Esophagus squamous epithelium (tissue), 5 donors: ENCODE results near the gene HES2. TPM values are rescaled to one million over a fixed set of nuclear protein-coding genes. Genes with fewer than 3 reads are reported as not detected.
A peak's percentile ranks its signal among the peaks of the same experiment; 100 is the strongest.
"Not testable (repeated sequence)": the region's sequence is repeated elsewhere in the genome, so short reads cannot be mapped to it uniquely, and the experiment has no call there.

Source experiments
- DNase-seq: peaks from one replicate; lab custom pipeline; 2025; lab: John Stamatoyannopoulos, UW
- H3K27ac ChIP-seq, 4 donors: fragments of 200-600 bp; sonication (generic); one replicate each; pipeline ENCODE4 v1.5.1; 2016 to 2019; ENCODE audit warnings: mild to moderate bottlenecking in 1 of 4
- H3K27me3 ChIP-seq, 4 donors: fragments of 200-600 bp; sonication (generic); 1 replicate in 3 of 4; 2 replicates in 1 of 4; pipeline versions ENCODE4 v1.5.1 to v1.6.0; 2017 to 2021; ENCODE audit warnings: antibody characterized with exemption in 1 of 4
- H3K36me3 ChIP-seq, 3 donors: fragments of 200-600 bp; sonication (generic); one replicate each; pipeline ENCODE4 v1.5.1; 2016 to 2019
- H3K4me1 ChIP-seq, 3 donors: fragments of 200-600 bp; sonication (generic); one replicate each; pipeline ENCODE4 v1.5.1; 2017 to 2019
- H3K4me3 ChIP-seq, 4 donors: fragments of 200-600 bp; sonication (generic); 1 replicate in 3 of 4; 2 replicates in 1 of 4; pipeline ENCODE4 v1.5.1; 2016 to 2019; ENCODE audit warnings: mild to moderate bottlenecking in 2 of 4, moderate library complexity in 1 of 4
- H3K9me3 ChIP-seq, 3 donors: fragments of 200-600 bp; sonication (generic); one replicate each; pipeline ENCODE4 v1.5.1; 2016 to 2019
- CTCF ChIP-seq, 6 experiments: fragments of 450-650 bp in 4 of 6; fragments of 200-600 bp in 2 of 6; sonication (generic) in 2 of 6; IDR thresholded peaks; one replicate each; pipeline ENCODE4 v1.5.1; 2016 to 2019; ENCODE audit warnings: antibody characterized with exemption in 6 of 6, mild to moderate bottlenecking in 4 of 6, moderate library complexity in 4 of 6
- POLR2A ChIP-seq, 4 donors: fragments of 450-650 bp; IDR thresholded peaks; one replicate each; pipeline ENCODE4 v1.6.1; 2017; ENCODE audit warnings: antibody characterized with exemption in 4 of 4, mild to moderate bottlenecking in 4 of 4, moderate library complexity in 3 of 4
- WGBS, 2 donors: methylation state at CpG; one replicate each; pipeline ENCODE4 v1.1.5; 2018; 5-methylcytosine and 5-hydroxymethylcytosine counted together
- intact Hi-C: fragments of 100-400 bp; cut with DNase I; formaldehyde crosslinking; loops from one replicate; pipeline ENCODE4 v1.15.0; 2022
- total RNA-seq, 4 donors: library from RNA; depleted of rRNA; stranded (reverse); fragments of >200 nt; gene quantifications; one replicate each; pipeline ENCODE4 v1.1.0, GENCODE V29; 2016
- donor health status: DM: yes; HTN: yes; CAD: no.

Gene HES2
- total RNA-seq, 4 donors from 2014 or later: 40.5 to 51.9 (median 50.2) TPM

- peaks cover 5 to 32% (median 14%) of the 10 kb centered on the region in 3 donors for H3K4me1 ChIP-seq
- peaks cover 0 to 62% (median 0%) of the 10 kb centered on the region in 4 donors for H3K27me3 ChIP-seq
- peak overlapping the region; percentile 2 to 58 (median 34) for H3K4me3 ChIP-seq
- no peak for DNase-seq
- intact Hi-C loops: no loop called here
- no peaks in the 10 kb centered on the region for H3K9me3 ChIP-seq
- H3K36me3 ChIP-seq: peaks cover 0 to 51% (median 10%) of the 10 kb centered on the region in 3 donors
- peak overlapping the region in 2 of 4 donors; percentile 74 to 78 for H3K27ac ChIP-seq
- 22 to 59% methylated on average over 8 to 10 of the region's 18 CpGs for WGBS, 2 donors
- TF ChIP-seq POLR2A (IDR thresholded peaks at IDR 0.05) (peak in 1 of 4 donors; percentile 16), CTCF (IDR thresholded peaks at IDR 0.05) (no peak)
Measured at GRCh38 chr1:6459850-6460265, 40.1 kb upstream of the HES2 start.

GRCh38 chr1:6456800-6457466 is 37.2 kb upstream of the HES2 start:
- Histone ChIP-seq H3K36me3 (peaks cover 0 to 24% (median 0%) of the 10 kb centered on the region in 3 donors), H3K4me3 (no peak overlapping the region), H3K27ac (no peak overlapping the region), H3K4me1 (peaks cover 12 to 45% (median 14%) of the 10 kb centered on the region in 3 donors), H3K27me3 (peaks cover 0 to 75% (median 0%) of the 10 kb centered on the region in 4 donors), H3K9me3 (no peaks in the 10 kb centered on the region)
- no peak for DNase-seq
- WGBS, 2 donors: 62 to 76% methylated on average over 5 to 6 of the region's 11 CpGs
- intact Hi-C loops: no loop called here
- TF ChIP-seq CTCF (IDR thresholded peaks at IDR 0.05): no peak
- TF ChIP-seq POLR2A (IDR thresholded peaks at IDR 0.05): no peak

- not testable (repeated sequence) for DNase-seq
- 53 to 63% methylated on average over 4 to 14 of the region's 58 CpGs for WGBS, 2 donors
Measured at GRCh38 chr1:6455752-6456520, 36.2 kb upstream of the HES2 start.

GRCh38 chr1:6454856-6455751 is 35.4 kb upstream of the HES2 start:
- Histone ChIP-seq H3K9me3 (no peaks in the 10 kb centered on the region), H3K4me1 (peaks cover 3 to 28% (median 12%) of the 10 kb centered on the region in 3 donors), H3K27me3 (peaks cover 0 to 77% (median 0%) of the 10 kb centered on the region in 4 donors), H3K27ac (no peak overlapping the region), H3K4me3 (peak overlapping the region in 2 of 4 donors; percentile 25 to 33), H3K36me3 (peaks cover 0 to 9% (median 0%) of the 10 kb centered on the region in 3 donors)
- 0% methylated on average over 1 of the region's 115 CpGs; no CpG with 5 or more reads in 1 of the 2 donors for WGBS, 2 donors
- DNase-seq: no peak
- TF ChIP-seq CTCF (IDR thresholded peaks at IDR 0.05): peak in 2 of 6 experiments; percentile 9 to 35
- TF ChIP-seq POLR2A (IDR thresholded peaks at IDR 0.05): no peak
- intact Hi-C loops: no loop called here

More at GRCh38 chr1:6455752-6456520, 36.2 kb upstream of the HES2 start:
- H3K4me3 ChIP-seq, H3K27ac ChIP-seq, H3K9me3 ChIP-seq, intact Hi-C loops: not testable (repeated sequence)
- H3K4me1 ChIP-seq: peaks cover 7 to 37% (median 12%) of the 10 kb centered on the region in 3 donors
- H3K36me3 ChIP-seq: peaks cover 0 to 17% (median 0%) of the 10 kb centered on the region in 3 donors
- peaks cover 0 to 77% (median 0%) of the 10 kb centered on the region in 4 donors for H3K27me3 ChIP-seq

- DNase-seq, H3K27ac ChIP-seq, H3K9me3 ChIP-seq, H3K36me3 ChIP-seq, intact Hi-C loops: not testable (repeated sequence)
- Histone ChIP-seq H3K27me3 (peaks cover 0 to 81% (median 3%) of the 10 kb centered on the region in 4 donors), H3K4me1 (peaks cover 0 to 24% (median 12%) of the 10 kb centered on the region in 3 donors), H3K4me3 (peak overlapping the region in 2 of 4 donors; percentile 25 to 33)
- 39 to 86% methylated on average over 2 to 6 of the region's 85 CpGs for WGBS, 2 donors
Measured at GRCh38 chr1:6453895-6454855, 34.5 kb upstream of the HES2 start.
